Lung microvascular endothelial cell (primary cell): ENCODE results near the gene RRP8. TPM values are rescaled to one million over a fixed set of nuclear protein-coding genes. Genes with fewer than 3 reads are reported as not detected.

Experiments
- DNase-seq, 2 donors: peaks; one replicate each; pipeline versions ENCODE4 v3.0.0 to v3.0.0-alpha.2; 2010; ENCODE audit warnings: low read depth in 2 of 2
- total RNA-seq: library from RNA; depleted of rRNA; stranded (reverse); fragments of >200 nt; gene quantifications from 2 replicates; pipeline ENCODE4 v1.2.1, GENCODE V29; 2014

Gene RRP8
- total RNA-seq, 1 donor from 2014 or later: 10.3 TPM

DNA sequence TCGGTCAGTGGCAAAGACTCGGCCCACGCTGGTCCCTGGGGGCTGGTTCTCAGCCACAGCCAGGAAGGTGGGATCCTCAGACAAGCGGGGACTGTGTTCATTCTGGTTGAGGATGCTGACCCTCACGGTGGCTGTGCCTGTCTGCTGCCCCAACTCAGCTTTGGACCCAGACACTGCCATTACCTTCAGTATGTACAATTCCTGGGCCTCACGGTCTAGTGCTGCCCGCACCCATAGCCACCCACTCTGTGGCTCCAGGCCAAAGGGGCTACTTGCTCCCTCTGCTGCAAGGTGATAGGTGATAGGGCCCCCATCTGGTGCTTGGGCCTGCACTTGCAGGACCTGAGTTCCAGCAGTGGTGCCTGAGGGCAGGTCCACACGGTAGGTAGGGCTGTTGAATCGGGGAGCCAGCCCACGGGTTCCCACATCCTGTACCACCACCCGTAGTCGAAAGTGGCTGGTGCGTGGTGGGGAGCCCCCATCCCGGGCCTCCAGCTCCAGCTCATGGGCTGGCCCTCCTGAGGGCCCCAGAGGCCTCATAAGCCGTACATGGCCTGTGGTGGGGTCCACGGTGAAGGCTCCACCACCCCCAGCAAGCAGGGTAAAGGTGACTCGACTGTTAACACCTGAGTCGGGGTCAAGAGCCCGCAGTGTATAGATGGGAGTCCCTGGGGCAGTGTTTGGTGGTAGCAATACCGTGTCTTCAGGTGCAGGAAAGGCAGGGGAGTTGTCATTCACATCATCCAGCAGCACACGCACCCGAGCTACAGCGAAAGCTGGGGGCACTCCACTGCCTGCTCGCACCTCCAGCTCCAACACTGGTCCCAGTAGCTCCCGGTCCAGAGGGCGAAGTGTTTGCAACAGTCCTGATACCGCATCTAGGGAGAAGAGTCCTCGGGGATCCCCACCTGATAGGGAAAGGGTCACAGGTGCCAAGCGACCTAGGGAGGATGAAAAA lies 29.0 kb upstream of the RRP8 start:
- no peak for DNase-seq

DNA sequence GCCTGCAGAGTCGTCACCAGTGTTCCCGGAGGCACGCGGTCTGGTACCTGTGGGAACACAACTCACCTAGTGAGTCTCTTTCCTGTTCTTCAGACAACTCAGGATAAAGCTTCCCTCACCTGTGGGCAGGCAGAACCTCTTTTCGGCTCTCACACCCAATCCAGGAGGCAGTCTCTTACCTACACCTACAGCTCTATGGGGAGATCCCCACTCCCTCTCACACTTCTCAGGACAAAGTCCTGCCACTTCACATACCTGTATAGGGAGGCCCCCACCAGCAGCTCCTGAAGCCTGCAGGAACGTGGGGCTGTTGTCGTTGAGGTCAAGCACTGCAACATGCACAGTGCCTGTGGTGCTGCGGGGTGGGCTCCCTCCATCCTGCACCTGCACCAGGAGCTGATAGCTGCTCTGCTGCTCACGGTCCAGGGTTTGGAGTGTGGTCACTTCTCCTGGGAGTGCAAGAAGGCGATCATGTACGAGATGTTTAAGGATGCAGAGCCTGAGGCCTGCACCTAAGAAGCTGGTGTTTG lies 28.0 kb upstream of the RRP8 start:
- no peak for DNase-seq

DNA sequence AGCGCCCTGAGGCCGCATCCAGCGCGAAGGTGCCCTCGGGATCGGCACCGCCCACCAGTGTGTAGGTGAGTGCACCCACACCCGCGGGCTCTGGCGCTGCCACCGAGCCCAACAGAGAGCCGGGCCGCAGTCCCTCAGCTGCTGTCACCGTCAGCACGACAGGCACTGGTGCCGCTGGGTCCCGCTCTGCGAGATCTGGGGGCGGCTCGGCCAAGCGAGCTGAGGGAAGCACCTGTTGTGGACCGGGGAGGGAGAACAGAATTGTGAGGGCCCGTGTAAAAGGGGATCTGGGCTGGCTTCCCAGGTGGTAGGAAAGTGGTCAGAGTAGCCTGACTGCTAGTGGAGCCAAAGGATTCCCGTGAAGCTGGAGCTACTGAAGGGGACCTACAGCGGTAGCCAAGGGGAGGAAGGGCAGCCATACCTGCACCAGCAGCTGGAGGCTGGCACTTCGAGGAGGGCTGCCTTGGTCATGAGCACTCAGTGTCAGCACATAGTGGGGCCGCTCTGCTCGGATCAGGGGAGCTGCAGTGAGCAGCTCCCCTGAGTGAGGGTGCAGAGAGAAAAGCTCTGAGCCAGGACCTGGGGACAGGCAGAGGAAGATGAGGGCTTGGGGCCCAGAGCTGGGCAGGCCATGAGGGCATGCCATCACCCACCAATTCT lies 27.3 kb upstream of the RRP8 start:
- no peak for DNase-seq

DNA sequence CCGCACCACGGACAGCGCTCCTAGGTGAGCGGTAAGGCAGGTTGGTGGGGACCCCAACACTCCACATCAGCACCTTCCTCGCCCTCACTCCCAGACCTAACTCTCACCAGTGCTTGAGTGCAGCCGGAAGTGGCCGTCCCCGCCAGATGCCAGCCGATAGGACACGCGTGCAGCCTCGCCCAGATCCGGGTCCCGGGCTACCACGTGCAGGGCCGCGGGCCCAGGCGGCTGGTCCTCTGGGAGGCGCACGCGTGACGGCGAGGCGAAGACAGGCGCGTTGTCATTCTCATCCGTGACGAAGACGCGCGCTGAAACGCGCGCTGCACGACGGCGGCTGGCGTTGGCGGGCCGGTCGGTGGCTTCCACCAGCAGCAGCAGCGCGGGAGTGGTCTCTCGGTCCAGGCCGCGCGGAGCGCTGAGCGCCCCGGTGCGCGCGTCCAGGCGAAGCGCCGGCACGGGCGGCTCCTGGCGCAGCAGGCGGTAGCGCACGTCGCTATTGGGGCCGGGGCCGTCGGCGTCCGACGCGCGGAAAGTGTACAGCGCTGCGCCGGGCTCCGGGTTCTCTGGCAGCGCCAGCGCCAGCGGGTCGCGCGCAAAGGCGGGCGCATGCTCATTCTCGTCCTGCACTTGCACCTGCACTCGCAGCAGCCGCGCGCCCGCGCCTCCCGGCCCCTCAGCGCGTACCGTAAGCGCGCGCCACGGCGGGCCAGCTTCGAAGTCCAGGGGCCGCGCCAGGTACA lies 26.6 kb upstream of the RRP8 start:
- DNase-seq: no peak

DNA sequence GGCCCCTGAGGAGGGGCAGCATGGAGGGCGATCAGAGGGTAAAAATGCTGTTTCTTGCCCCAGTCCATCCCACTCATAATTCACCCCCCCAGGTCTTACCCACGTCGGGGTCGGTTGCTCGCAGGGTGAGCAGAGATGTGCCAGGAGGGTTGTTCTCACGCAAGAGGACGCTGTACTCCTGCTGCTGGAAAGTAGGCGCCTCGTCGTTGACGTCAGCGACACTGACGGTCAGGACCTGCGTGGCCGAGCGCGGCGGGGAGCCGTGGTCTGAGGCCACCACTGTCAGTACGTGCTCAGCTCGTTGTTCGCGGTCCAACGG lies 26.1 kb upstream of the RRP8 start:
- no peak for DNase-seq

DNA sequence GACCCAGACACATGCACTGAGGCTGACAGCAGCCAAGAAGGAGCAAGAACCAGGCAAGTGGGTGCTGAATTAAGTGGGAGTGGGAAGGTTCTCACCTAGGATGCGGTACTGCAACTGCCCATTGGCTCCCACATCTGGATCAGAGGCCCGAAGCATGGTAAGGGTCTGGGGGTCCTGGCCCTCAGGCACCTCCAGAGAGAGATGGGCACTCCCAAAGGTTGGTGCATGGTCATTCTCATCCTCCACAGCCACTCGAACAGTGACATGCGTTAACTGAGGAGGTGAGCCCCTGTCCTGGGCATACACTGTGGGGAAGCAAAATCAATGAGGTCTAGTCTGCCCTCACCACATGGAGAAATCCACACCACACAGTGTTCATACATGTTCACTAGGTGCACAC lies 25.1 kb upstream of the RRP8 start:
- DNase-seq: no peak

DNA sequence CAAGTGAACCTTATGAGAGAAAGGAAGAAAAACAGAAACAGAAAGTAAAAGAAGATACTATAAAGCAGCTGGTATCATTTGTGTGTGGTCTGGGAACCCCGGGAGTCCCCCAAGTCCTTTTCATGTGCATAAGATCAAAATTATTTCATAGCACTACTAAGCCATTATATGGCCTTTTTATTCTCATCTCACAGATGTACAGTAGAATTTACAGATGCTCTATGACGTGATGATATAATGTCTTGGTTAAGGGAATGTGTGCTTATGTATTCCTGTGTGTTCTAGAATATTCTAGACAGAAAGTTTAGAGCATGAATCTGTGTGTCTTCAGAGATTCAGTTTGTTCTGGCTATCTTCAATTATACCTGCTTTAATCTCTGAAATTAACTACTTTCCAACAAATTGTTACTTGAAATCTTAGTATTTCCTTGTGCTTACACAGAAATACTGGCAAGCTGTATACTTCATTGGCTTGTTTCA lies 24.4 kb upstream of the RRP8 start:
- no peak for DNase-seq

DNA sequence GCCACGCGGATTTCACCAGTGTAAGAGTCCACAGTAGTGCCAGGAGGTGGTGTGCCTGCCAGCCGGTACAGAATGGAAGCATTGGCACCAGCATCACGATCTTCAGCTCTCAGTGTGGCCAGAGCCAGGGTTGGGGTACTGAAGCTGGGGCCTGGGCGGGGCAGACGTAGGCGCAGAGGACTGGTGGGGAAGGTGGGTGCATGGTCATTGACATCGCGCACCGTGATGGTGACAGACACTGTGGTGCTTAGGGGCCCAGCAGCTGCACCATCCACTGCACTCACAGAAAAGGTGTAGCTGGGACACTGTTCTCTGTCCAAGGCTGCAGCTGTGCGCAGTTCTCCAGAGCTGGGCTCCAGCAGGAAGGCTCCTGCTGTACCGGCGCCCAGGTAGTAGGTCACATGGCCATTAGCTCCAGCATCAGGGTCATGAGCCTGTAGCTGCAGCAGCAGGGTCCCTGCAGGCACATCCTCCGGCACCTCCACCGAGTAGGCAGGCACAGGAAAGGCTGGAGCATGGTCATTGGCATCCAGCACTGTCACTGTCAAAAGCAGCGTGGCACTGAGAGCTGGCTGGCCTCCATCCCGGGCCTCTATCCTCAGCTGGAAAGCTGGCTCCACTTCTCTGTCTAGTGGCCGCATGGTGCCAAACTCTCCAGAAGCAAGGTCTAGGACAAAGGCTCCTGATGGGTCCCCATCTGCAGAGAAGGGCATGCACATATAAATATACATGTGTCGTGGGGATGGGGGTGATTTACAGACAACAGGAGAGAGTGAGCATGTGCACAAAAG lies 23.8 kb upstream of the RRP8 start:
- no peak for DNase-seq

DNA sequence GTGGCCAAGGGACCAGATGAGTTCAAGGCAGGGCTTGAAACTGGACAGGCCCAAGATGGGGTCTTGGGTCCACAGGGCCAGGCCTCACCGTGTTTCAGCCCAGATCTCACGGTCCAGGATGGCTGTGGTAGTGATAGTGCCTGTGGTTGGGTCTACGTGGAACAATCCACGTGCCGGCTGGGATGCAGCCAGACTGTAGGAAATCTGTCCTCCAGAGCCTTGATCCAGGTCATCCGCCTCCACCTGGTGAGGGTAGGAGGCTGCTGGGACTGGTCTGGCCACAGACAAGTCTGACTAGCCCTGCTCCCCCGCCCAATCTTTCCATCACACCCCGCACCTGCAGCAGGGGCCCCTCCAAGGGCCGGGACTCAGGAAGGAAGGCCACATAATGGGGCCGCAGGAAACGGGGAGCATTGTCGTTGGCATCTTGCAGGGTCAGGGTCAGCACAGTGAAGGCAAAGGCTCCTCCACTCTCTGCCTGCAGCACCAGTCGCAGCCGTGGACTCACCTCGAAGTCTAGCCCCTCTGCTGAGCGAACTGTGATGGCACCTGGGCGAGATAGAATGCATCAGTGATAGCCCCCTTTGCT lies 22.5 kb upstream of the RRP8 start:
- DNase-seq: no peak

DNA sequence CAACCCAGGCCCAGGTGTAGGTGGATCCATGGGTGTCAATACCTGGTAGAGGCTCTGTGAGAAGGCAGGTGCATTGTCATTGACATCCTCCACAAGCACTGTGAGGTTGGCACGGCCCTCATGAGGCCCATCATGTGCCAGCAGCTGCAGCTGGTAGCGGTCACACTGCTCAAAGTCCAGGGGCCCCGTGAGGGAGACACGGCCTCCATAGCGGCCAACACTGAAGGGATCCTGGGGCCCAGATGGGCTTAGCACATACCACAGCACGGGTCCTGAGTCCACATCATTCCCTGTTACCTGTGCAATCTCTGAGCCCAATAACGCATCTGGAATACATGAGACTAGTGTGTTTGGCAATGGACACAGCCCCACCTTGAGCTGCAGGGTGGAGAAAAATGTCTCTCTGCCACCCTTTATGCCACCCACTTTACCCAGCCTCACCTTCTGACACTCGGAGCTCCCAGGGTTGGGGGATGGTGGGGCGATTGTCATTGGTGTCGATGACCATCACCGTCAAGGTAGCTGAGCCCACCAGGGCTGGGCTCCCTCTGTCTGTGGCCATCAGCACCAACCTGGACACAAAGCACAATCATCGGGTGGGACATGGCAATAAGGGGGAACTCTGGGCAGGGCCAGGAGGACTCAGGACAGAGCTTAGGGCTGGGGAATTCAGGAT lies 21.9 kb upstream of the RRP8 start:
- DNase-seq: no peak

DNA sequence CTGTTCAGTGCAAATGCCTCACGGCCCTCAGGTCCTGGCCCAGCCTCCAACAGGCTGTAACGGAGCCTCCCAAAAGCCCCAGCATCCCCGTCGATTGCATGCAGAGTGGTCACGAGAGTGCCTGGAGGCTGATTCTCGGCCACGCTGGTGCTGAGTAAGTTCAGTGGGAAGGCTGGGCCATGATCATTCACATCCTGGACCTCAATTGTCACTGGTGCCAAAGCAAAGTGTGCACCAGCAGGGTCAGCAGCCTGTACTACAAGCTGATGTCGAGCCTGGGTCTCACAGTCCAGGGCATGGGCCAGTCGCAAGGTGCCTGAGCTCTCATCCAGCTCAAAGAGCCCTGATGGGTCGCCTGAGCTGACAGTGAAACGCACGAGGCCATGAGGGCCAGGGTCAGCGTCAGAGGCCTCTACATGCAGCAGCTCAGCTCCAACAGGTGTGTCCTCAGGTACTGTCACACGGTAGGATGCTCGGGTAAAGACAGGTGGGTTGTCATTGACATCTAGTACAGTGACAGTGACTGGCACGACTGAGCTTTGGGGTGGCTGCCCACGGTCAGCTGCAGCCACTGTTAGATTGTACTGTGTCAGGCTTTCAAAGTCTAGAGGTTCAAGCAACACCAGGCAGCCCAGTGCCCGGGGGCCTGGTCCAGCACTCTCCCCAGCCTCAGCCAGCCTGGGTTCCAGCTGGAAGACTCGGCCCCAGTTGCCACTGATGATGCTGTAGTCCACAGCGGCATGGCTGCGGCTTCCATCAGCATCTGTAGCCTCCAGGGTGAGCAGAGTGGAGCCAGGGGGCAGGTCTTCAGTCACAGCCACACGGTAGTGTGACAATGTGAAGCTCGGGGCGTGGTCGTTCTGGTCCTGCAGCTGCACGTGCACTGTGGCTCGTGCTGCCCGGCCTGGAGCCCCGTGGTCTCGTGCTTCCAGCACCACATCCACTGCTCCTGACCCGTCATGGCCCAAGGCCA lies 20.3 kb upstream of the RRP8 start:
- DNase-seq: no peak

DNA sequence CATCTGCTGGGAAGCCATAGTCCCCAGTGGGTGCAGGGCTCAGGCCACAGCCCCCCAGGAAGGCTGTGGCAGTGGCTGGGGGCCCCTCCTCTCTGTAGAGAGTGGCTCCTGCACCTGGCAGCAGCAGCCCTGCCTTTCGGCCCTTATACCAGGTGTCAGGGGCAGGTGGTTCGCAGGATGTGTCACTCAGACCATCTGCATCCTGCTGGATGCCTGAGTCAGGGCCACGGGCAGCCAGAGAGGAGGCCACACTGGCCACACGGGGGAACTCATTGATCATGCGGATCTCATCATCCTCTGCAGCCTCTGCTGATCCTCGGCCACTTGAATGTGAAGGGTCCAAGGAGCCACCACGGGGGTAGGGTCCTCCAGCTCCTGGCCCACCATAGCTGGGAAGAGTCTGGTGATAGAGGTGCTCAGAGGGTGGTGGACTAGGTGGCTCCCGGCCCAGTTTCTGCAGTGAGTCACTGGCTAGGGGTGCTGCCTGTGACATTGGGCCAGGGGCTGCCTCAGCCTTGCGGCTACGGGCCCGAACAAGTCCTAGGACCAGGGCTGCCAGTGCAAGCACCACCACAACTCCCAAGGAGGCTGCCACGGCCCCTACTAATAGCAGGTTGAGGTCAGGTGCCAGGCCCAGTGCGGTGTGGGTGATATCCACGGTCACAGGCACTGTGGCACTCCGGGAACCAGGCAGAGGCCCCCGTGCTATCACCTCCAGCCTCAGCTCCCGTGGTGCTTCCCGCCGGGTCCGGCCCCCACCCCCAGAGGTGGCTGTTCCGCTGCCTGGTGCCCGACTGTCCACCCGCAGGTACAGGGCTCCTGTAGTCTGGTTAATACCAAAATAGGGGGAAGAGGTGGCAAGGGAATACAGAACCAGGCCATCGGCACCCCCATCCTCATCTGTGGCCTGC lies 19.1 kb upstream of the RRP8 start:
- DNase-seq: peak; percentile 45 to 72

DNA sequence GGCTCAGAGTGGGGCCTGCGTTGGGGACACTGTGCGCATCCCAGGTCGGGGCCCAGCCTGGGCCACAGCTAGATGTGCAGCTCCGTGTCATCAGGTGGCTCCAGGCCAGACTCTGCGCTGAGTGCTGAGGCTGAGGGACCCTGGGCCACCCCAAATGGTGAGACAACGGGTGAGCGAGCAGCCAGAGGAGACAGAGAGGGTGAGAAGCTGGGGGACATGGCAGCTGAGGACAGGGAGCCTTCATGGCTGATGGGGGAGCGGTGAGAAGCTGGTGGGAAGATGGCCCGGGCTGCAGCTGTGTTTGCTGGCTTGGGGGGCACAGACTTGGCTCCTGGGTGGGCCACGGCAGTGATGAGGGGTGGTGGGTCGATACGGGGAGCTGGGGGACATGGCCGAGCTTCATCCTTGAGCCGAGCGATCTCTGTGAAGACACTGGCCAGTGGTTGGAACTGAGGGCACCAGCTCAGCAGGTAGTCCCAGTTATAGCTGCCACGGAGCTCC lies 18.3 kb upstream of the RRP8 start:
- DNase-seq: no peak

DNA sequence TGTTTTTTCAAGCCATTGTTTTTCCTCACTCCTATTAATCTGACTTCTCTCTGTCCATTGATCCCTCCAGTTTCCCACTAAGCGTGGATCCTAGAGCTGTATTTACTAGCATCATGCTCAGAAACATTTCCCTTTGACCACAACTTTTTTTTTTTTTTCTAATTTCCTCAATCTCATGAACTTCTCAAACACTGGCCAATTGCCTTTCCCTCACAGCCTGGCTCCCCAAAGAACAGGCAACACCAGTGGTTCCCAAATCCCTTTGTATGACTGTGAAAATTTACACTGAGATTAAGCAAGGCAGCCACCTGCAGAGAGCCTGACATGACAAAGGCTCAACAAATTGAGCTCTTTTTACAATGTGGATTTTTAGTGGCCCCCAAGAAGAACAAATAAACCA lies 17.2 kb upstream of the RRP8 start:
- DNase-seq: no peak

DNA sequence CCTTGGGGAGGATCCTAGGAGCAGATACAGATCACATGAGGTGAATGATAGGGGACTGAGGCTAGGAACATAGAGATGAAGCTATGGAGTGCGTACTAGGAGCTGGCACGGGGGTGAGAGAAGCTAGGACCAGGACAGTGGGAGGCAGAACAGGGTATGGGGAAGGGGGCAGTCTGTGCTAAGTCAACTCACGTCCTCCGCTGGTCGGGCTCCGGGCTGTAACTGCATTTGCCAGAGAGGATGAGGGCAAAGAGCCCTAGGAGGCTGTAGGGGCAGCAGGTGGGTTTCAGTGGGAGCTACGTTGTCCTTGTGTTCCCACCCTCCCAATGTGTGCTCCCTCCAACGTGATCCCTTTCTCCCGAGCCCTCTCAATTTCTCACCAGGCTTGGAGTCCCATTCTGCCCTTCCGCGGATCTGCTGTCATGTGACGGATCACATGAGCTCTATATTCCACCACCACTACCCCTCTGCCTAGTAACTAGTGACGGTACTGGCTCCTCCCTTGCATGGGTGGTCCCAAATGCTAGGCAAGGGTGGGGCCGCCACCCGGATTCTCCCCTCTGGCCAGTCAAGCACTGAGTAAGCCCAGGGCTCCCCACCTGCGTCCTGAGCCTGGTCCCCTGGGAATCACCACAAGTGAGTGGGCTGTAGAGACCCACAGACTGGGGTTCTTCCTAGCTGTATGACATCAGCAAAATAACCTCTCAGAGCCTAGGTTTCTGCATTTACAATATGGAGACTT lies 15.8 kb upstream of the RRP8 start, which contains the start of gene TPP1:
TSS of gene TPP1 (minus strand) at position 419 of the 742 bp plus-strand sequence. CDS start at position 397, 22 bp downstream.
- DNase-seq: peak; percentile 96

DNA sequence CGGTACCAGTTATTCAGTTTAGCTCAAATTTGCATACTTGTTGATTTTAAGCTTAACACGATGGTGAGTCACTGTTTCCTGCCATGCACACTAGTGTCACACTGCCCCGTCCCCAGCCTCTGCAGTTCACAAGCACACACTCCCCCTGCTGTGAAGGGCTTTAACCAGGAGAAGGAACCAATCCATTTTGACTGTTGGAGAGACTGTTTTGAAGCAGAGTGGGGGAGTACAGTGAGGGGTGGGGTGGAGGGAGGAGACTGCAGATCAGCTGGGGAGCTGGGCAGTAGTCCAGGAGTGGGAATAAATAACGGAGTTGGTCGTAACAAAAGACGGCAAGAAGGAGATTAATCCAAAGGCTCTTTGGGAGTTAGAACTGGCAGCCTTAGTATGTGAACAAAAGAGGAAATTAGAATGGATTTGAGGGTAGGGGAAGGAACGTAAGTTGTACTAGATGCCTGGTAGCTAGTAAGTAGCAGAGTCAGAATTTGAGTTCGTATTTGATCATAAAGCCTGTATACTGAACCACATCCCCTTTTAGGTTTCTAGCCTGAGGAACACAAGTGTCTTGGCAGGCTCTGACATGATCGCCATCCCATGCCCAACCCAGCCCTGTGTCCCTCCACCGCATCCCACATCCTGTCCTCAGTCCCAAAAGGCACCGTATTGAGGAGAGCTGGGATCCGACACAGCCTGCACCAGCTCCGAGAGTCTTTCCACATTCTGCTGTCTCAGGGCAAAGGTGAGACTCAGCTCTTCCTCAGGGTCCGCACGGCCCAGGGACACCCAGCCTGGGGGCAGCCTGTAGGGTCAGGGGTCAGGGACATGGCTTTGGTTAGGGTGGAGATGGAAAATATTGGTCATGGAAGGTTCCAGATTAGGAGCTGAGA lies 14.9 kb upstream of the RRP8 start:
- DNase-seq: peak; percentile 93 to 94
